ENCODE results near the gene UFM1.

- TF ChIP-seq CTCF (IDR thresholded peaks at IDR 0.05; ENCODE audit: insufficient read depth, low read depth, low read length) (no peak), EZH2 (IDR thresholded peaks at IDR 0.05; ENCODE audit: insufficient read depth, low read length) (no peak)
Measured at GRCh38 chr13:38341149-38341692, 8.4 kb upstream of the UFM1 start.

Data from astrocyte (in vitro differentiated cells and primary cell).